SK-N-SH (cell line): ENCODE data around the gene LIAS. TPM values are rescaled to one million over a fixed set of nuclear protein-coding genes. Genes with fewer than 3 reads are reported as not detected.

Experiments used
- CTCF ChIA-PET: fragments of 300-600, 350-600 bp; formaldehyde crosslinking; extraction: SDS; loops from one replicate; lab custom pipeline; 2021; lab: Yijun Ruan, JAX
- POLR2A ChIA-PET: fragments of 350-600 bp; sonication (Branson Sonifier 250); formaldehyde crosslinking; extraction: SDS; loops from one replicate; lab custom pipeline; 2020; ENCODE audit warnings: antibody characterized with exemption, inconsistent platforms; lab: Yijun Ruan, JAX
- DNase-seq: peaks from one replicate; pipeline ENCODE4 v3.0.0; 2012
- H2AFZ ChIP-seq: fragments of 200-600 bp; sonication (generic); 2 replicates; pipeline ENCODE4 v1.8.1; 2016; ENCODE audit warnings: antibody characterized with exemption, mild to moderate bottlenecking, low read depth
- H3F3A ChIP-seq: fragments of 200-600 bp; sonication (generic); replicated peaks from 2 replicates; pipeline ENCODE3; 2016; ENCODE audit warnings: antibody characterized with exemption, mild to moderate bottlenecking; ENCODE audit not compliant: insufficient read depth
- H3K27ac ChIP-seq, 2 experiments: fragments of 200-500 bp in 1 of 2; fragments of 200-600 bp in 1 of 2; sonication (Bioruptor generic) in 1 of 2; sonication (generic), shearing (Covaris generic) in 1 of 2; 2 replicates each; pipeline versions ENCODE4 v1.5.1 to v1.6.1; 2014 to 2016; ENCODE audit warnings: low read depth in 2 of 2, inconsistent platforms in 1 of 2, low read length in 1 of 2, mild to moderate bottlenecking in 1 of 2, mixed read lengths in 1 of 2
- H3K27me3 ChIP-seq: fragments of 200-600 bp; sonication (generic), shearing (Covaris generic); 2 replicates; pipeline ENCODE4 v1.6.1; 2016; ENCODE audit warnings: mixed run types; ENCODE audit not compliant: insufficient read depth
- H3K36me3 ChIP-seq, 2 experiments: fragments of 200-500 bp in 1 of 2; fragments of 200-600 bp in 1 of 2; sonication (Bioruptor generic) in 1 of 2; sonication (generic) in 1 of 2; replicated peaks in 1 of 2; 2 replicates each; pipeline versions ENCODE3 to v1.5.1; 2014 to 2016; ENCODE audit warnings: low read length in 1 of 2, mild to moderate bottlenecking in 1 of 2; ENCODE audit not compliant: insufficient read depth in 2 of 2, control insufficient read depth in 1 of 2
- H3K4me1 ChIP-seq, 2 experiments: fragments of 200-500 bp in 1 of 2; fragments of 200-600 bp in 1 of 2; sonication (Bioruptor generic) in 1 of 2; sonication (generic), shearing (Covaris generic) in 1 of 2; 2 replicates each; pipeline versions ENCODE4 v1.5.1 to v1.6.1; 2014 to 2016; ENCODE audit warnings: low read depth in 1 of 2, low read length in 1 of 2, mixed run types in 1 of 2; ENCODE audit not compliant: insufficient read depth in 2 of 2, control insufficient read depth in 1 of 2
- H3K4me2 ChIP-seq: fragments of 200-600 bp; sonication (generic), shearing (Covaris generic); 2 replicates; pipeline ENCODE4 v1.6.1; 2017; ENCODE audit warnings: mixed run types
- H3K4me3 ChIP-seq, 2 experiments: fragments of 200-500 bp in 1 of 2; fragments of 200-600 bp in 1 of 2; sonication (Bioruptor generic) in 1 of 2; sonication (generic), shearing (Covaris generic) in 1 of 2; 2 replicates each; pipeline versions ENCODE4 v1.5.1 to v1.8.1; 2014 to 2016; ENCODE audit warnings: low read depth in 2 of 2, inconsistent platforms in 1 of 2, low read length in 1 of 2, mild to moderate bottlenecking in 1 of 2, mixed read lengths in 1 of 2, moderate library complexity in 1 of 2
- H3K79me2 ChIP-seq: fragments of 200-600 bp; sonication (generic); 2 replicates; pipeline ENCODE4 v1.8.1; 2017; ENCODE audit warnings: mild to moderate bottlenecking; ENCODE audit not compliant: insufficient read depth
- H3K9ac ChIP-seq: fragments of 200-600 bp; sonication (generic); 2 replicates; pipeline ENCODE4 v1.6.1; 2017; ENCODE audit warnings: mixed run types
- H3K9me2 ChIP-seq: fragments of 200-600 bp; sonication (generic); 2 replicates; pipeline ENCODE4 v1.6.1; 2017; ENCODE audit warnings: mixed run types
- H3K9me3 ChIP-seq: fragments of 200-600 bp; sonication (generic); 2 replicates; pipeline ENCODE4 v1.6.1; 2017; ENCODE audit warnings: mixed run types, mild to moderate bottlenecking, moderate library complexity
- H4K20me1 ChIP-seq: fragments of 200-600 bp; sonication (generic); 2 replicates; pipeline ENCODE4 v1.6.1; 2017; ENCODE audit warnings: mild to moderate bottlenecking, mixed run types; ENCODE audit not compliant: insufficient read depth
- CHD2 ChIP-seq: fragments of 150-350 bp; IDR thresholded peaks from 2 replicates; pipeline ENCODE4 v1.6.1; 2018; ENCODE audit warnings: low read length; ENCODE audit not compliant: partially characterized antibody
- ELF1 ChIP-seq: IDR thresholded peaks from 2 replicates; pipeline ENCODE4 v1.4.0; 2012
- FOXJ3 ChIP-seq: sonication (generic); formaldehyde crosslinking; IDR thresholded peaks from 2 replicates; pipeline ENCODE4 v1.5.1; 2020; ENCODE audit warnings: mild to moderate bottlenecking, missing genetic modification reagents
- GABPA ChIP-seq: IDR thresholded peaks from 2 replicates; pipeline ENCODE4 v1.4.0; 2012; ENCODE audit warnings: low read depth, mild to moderate bottlenecking
- JUND ChIP-seq: IDR thresholded peaks from 2 replicates; pipeline ENCODE4 v1.4.0; 2012
- MAX ChIP-seq: IDR thresholded peaks from 2 replicates; pipeline ENCODE4 v1.4.0; 2012; ENCODE audit warnings: low read depth
- MXI1 ChIP-seq: IDR thresholded peaks from 2 replicates; pipeline ENCODE4 v1.6.1; 2012; ENCODE audit warnings: mild to moderate bottlenecking, low read depth, low read length, improper control_type of control experiment
- NFIC ChIP-seq: IDR thresholded peaks from 2 replicates; pipeline ENCODE4 v1.4.0; 2012; ENCODE audit warnings: borderline replicate concordance
- RAD21 ChIP-seq: IDR thresholded peaks from 2 replicates; pipeline ENCODE4 v1.6.1; 2012; ENCODE audit warnings: mild to moderate bottlenecking, low read length
- RCOR1 ChIP-seq: fragments of 150-350 bp; IDR thresholded peaks from 2 replicates; pipeline ENCODE4 v1.6.1; 2017; ENCODE audit warnings: antibody characterized with exemption, low read length
- RFX5 ChIP-seq: IDR thresholded peaks from 2 replicates; pipeline ENCODE4 v1.6.1; 2012; ENCODE audit warnings: mild to moderate bottlenecking, improper control_type of control experiment, low read length
- SMC3 ChIP-seq: IDR thresholded peaks from 2 replicates; pipeline ENCODE4 v1.6.1; 2012; ENCODE audit warnings: low read depth, low read length, improper control_type of control experiment
- TAF1 ChIP-seq: IDR thresholded peaks from 2 replicates; pipeline ENCODE4 v1.6.1; 2012; ENCODE audit warnings: low read depth, mild to moderate bottlenecking, low read length, moderate library complexity, borderline replicate concordance
- USF2 ChIP-seq: fragments of 150-350 bp; IDR thresholded peaks from 2 replicates; pipeline ENCODE4 v1.6.1; 2017; ENCODE audit warnings: antibody characterized with exemption, low read length, low read depth, borderline replicate concordance
- YY1 ChIP-seq: IDR thresholded peaks from 2 replicates; pipeline ENCODE4 v1.4.0; 2012; ENCODE audit warnings: low read depth, mild to moderate bottlenecking
- WGBS: methylation state at CpG from one replicate; pipeline ENCODE4 v1.1.6; 2017; ENCODE audit warnings: low lambda C conversion rate; 5-methylcytosine and 5-hydroxymethylcytosine counted together
- polyA plus RNA-seq, 3 experiments: library from polyadenylated mRNA; depleted of rRNA; stranded (reverse); fragments of >200 nt; gene quantifications; 2 replicates each; pipeline ENCODE4 v1.2.3, GENCODE V29; 2012

LIAS gene
- polyA plus RNA-seq, 1 of the 3 experiments (the other 2 are of a cell fraction) = 9.2 TPM

GRCh38 chr4:39524161-39524957 lies 65.5 kb downstream of the LIAS start (continued):
- TF ChIP-seq MAX (no peak), FOXJ3 (no peak), USF2 (no peak), MXI1 (no peak)

- CTCF ChIA-PET = interaction anchor here (0.6 to 2.2 kb wide), 3 partner anchors 57 to 453 kb away, joined by 3 to 10 read pairs (median 3); no protein-coding TSS in a partner anchor
- H2AFZ ChIP-seq = peak overlapping the region; percentile 54; the same call in 1 of the 2 replicates
- peak overlapping the region; percentile 94 for H3K9ac ChIP-seq
- no peaks in the 10 kb centered on the region for H3K27me3 ChIP-seq
- POLR2A ChIA-PET = interaction anchor here (1.1 to 2.6 kb wide), 3 partner anchors 60 to 113 kb away, joined by 4 to 40 read pairs (median 10); partner anchors contain the start of genes LIAS, RPL9 and SMIM14
- TF ChIP-seq ELF1 = no peak
- no peak for TF ChIP-seq JUND
- no peak for TF ChIP-seq RFX5
- peak; percentile 38; the same call in 1 of the 2 replicates for TF ChIP-seq RAD21
- peaks cover 0 to 21% of the 10 kb centered on the region in 2 experiments for H3K36me3 ChIP-seq
- peaks cover 83% of the 10 kb centered on the region for H3K79me2 ChIP-seq
- peak overlapping the region; percentile 84 to 89 for H3K4me3 ChIP-seq
- WGBS = 7% methylated on average over 9 of the region's 9 CpGs
- peak overlapping the region; percentile 84 for H3K4me2 ChIP-seq
- no peaks in the 10 kb centered on the region for H3K9me2 ChIP-seq
- peaks cover 3% of the 10 kb centered on the region; the same call in 1 of the 2 replicates for H4K20me1 ChIP-seq
- H3K9me3 ChIP-seq = no peaks in the 10 kb centered on the region
- H3K4me1 ChIP-seq = peaks cover 5 to 16% of the 10 kb centered on the region in 2 experiments; a peak in 3 of 4 replicates
- H3K27ac ChIP-seq = peak overlapping the region; percentile 87 to 92
- peaks cover 28% of the 10 kb centered on the region for H3F3A ChIP-seq
- peak; percentile 13 for DNase-seq
These were observed 67.2 kb downstream of the LIAS start for GRCh38 chr4:39525822-39526690.

DNA sequence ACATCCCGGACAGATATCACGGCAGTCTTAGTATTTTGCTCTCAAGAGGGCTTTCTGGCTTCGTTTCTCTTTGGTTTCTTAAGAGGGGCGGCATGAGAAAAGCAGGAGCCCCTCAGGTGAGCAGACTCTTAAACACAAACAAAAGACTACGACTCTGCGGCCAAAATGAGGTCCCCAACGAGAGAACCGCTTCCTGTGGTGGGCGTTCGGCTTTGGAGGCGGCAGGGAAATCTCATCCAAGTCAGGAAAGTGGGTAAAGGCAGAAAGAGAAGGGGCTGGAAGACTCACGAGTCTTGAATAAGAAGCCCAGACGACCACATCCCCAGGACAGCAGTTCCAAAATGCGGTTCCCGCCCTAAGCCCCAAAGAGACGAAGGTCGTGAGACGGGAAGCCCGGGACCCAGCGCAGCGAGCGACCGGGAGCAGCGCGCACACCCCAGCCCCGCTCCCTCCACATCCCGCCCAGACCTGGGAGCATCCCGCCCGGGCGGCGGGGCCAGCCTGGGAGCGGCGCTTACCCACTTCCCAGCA lies 68.0 kb downstream of the LIAS start:
- CTCF ChIA-PET = interaction anchor here (0.8 to 2.2 kb wide), 3 partner anchors 57 to 68 kb away, joined by 3 to 10 read pairs (median 3); partner anchors contain the start of genes LIAS and RPL9
- WGBS = 3% methylated on average over 15 of the region's 33 CpGs
- H2AFZ ChIP-seq = peak overlapping the region; percentile 54; the same call in 1 of the 2 replicates

More for the DNA sequence above, 68.0 kb downstream of the LIAS start:
- Histone ChIP-seq H3K27me3 (no peaks in the 10 kb centered on the region), H3K36me3 (peaks cover 0 to 29% of the 10 kb centered on the region in 2 experiments), H3K9me3 (no peaks in the 10 kb centered on the region), H3K4me2 (peak overlapping the region; percentile 84), H3K27ac (peak overlapping the region; percentile 87 to 92), H3K4me3 (peak overlapping the region; percentile 84 to 89), H3K79me2 (peaks cover 84% of the 10 kb centered on the region), H3K9ac (peak overlapping the region; percentile 94), H3F3A (peaks cover 21% of the 10 kb centered on the region), H3K9me2 (no peaks in the 10 kb centered on the region), H4K20me1 (no peaks in the 10 kb centered on the region; the same call in 1 of the 2 replicates), H3K4me1 (peaks cover 3 to 13% of the 10 kb centered on the region in 2 experiments; a peak in 3 of 4 replicates)
- DNase-seq = no peak
- POLR2A ChIA-PET = interaction anchor here (0.6 to 2.6 kb wide), 16 partner anchors 11 to 529 kb away, joined by 3 to 40 read pairs (median 4); partner anchors contain the start of genes LIAS, RPL9, SMIM14 and UBE2K
- TF ChIP-seq ELF1 (0 out of 2 replicates have a peak, but pooled peaks have one; percentile 3), SMC3 (no peak), NFIC (no peak), TAF1 (no peak), RCOR1 (no peak), RFX5 (no peak), GABPA (no peak), YY1 (no peak), CHD2 (no peak)
